Measurements from ENCODE around the gene PDP2.

Gene PDP2

GRCh38 chr16:66856184-66856730, 24.1 kb upstream of the PDP2 start:
- no peak for ATAC-seq

DNA sequence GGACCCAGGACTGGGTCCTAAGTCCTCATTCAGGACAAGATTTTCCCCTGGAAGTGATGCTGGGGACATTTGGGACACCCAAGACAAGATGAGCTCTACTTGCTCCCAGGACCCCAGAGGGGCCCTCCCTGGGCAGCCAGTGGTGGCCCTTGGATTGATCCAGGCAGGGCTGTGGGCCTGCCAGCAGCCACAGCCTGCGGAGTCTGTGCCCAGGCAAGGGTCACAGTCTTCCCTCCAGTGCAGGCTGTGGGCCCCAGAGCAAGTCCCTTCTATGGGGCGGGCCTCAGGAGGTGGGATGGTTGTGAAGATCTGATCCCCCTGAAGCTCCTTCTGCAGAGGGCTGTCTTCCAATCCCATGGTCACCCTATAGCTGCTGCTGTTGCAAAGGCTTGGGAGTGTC, 23.5 kb upstream of the PDP2 start:
- TF ChIP-seq ARNTL (CRISPR knock-in tag; IDR thresholded peaks at IDR 0.05; ENCODE audit: borderline replicate concordance, low read depth) (no peak), GLIS3 (CRISPR knock-in tag; IDR thresholded peaks at IDR 0.05) (no peak), RARB (CRISPR knock-in tag; IDR thresholded peaks at IDR 0.05) (no peak), PPARA (CRISPR knock-in tag; IDR thresholded peaks at IDR 0.05; ENCODE audit: borderline replicate concordance) (no peak)
- TF ChIP-seq, protein P1, sequence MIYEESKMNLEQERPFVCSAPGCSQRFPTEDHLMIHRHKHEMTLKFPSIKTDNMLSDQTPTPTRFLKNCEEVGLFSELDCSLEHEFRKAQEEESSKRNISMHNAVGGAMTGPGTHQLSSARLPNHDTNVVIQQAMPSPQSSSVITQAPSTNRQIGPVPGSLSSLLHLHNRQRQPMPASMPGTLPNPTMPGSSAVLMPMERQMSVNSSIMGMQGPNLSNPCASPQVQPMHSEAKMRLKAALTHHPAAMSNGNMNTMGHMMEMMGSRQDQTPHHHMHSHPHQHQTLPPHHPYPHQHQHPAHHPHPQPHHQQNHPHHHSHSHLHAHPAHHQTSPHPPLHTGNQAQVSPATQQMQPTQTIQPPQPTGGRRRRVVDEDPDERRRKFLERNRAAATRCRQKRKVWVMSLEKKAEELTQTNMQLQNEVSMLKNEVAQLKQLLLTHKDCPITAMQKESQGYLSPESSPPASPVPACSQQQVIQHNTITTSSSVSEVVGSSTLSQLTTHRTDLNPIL (CRISPR knock-in tag; IDR thresholded peaks at IDR 0.05; ENCODE audit: low read depth): no peak
- TF ChIP-seq, protein P2, sequence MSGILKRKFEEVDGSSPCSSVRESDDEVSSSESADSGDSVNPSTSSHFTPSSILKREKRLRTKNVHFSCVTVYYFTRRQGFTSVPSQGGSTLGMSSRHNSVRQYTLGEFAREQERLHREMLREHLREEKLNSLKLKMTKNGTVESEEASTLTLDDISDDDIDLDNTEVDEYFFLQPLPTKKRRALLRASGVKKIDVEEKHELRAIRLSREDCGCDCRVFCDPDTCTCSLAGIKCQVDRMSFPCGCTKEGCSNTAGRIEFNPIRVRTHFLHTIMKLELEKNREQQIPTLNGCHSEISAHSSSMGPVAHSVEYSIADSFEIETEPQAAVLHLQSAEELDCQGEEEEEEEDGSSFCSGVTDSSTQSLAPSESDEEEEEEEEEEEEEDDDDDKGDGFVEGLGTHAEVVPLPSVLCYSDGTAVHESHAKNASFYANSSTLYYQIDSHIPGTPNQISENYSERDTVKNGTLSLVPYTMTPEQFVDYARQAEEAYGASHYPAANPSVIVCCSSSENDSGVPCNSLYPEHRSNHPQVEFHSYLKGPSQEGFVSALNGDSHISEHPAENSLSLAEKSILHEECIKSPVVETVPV (CRISPR knock-in tag; IDR thresholded peaks at IDR 0.05): no peak
- no peak for ATAC-seq

More at GRCh38 chr16:66856184-66856730, 24.1 kb upstream of the PDP2 start:
- TF ChIP-seq TCF4 (CRISPR knock-in tag; IDR thresholded peaks at IDR 0.05; ENCODE audit: borderline replicate concordance) (no peak), RARB (CRISPR knock-in tag; IDR thresholded peaks at IDR 0.05) (no peak), CSDC2 (CRISPR knock-in tag; IDR thresholded peaks at IDR 0.05) (no peak), ZFP30 (CRISPR knock-in tag; IDR thresholded peaks at IDR 0.05) (no peak), ARNTL (CRISPR knock-in tag; IDR thresholded peaks at IDR 0.05; ENCODE audit: borderline replicate concordance, low read depth) (no peak), OSR1 (CRISPR knock-in tag; IDR thresholded peaks at IDR 0.05) (no peak), ZNF70 (CRISPR knock-in tag; IDR thresholded peaks at IDR 0.05) (no peak), ZNF8 (CRISPR knock-in tag; IDR thresholded peaks at IDR 0.05) (no peak)
- TF ChIP-seq, protein P3, sequence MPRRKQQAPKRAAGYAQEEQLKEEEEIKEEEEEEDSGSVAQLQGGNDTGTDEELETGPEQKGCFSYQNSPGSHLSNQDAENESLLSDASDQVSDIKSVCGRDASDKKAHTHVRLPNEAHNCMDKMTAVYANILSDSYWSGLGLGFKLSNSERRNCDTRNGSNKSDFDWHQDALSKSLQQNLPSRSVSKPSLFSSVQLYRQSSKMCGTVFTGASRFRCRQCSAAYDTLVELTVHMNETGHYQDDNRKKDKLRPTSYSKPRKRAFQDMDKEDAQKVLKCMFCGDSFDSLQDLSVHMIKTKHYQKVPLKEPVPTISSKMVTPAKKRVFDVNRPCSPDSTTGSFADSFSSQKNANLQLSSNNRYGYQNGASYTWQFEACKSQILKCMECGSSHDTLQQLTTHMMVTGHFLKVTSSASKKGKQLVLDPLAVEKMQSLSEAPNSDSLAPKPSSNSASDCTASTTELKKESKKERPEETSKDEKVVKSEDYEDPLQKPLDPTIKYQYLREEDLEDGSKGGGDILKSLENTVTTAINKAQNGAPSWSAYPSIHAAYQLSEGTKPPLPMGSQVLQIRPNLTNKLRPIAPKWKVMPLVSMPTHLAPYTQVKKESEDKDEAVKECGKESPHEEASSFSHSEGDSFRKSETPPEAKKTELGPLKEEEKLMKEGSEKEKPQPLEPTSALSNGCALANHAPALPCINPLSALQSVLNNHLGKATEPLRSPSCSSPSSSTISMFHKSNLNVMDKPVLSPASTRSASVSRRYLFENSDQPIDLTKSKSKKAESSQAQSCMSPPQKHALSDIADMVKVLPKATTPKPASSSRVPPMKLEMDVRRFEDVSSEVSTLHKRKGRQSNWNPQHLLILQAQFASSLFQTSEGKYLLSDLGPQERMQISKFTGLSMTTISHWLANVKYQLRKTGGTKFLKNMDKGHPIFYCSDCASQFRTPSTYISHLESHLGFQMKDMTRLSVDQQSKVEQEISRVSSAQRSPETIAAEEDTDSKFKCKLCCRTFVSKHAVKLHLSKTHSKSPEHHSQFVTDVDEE (CRISPR knock-in tag; IDR thresholded peaks at IDR 0.05): no peak
- TF ChIP-seq, protein P4, sequence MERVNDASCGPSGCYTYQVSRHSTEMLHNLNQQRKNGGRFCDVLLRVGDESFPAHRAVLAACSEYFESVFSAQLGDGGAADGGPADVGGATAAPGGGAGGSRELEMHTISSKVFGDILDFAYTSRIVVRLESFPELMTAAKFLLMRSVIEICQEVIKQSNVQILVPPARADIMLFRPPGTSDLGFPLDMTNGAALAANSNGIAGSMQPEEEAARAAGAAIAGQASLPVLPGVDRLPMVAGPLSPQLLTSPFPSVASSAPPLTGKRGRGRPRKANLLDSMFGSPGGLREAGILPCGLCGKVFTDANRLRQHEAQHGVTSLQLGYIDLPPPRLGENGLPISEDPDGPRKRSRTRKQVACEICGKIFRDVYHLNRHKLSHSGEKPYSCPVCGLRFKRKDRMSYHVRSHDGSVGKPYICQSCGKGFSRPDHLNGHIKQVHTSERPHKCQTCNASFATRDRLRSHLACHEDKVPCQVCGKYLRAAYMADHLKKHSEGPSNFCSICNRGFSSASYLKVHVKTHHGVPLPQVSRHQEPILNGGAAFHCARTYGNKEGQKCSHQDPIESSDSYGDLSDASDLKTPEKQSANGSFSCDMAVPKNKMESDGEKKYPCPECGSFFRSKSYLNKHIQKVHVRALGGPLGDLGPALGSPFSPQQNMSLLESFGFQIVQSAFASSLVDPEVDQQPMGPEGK (CRISPR knock-in tag; IDR thresholded peaks at IDR 0.05; ENCODE audit: borderline replicate concordance): no peak

DNA sequence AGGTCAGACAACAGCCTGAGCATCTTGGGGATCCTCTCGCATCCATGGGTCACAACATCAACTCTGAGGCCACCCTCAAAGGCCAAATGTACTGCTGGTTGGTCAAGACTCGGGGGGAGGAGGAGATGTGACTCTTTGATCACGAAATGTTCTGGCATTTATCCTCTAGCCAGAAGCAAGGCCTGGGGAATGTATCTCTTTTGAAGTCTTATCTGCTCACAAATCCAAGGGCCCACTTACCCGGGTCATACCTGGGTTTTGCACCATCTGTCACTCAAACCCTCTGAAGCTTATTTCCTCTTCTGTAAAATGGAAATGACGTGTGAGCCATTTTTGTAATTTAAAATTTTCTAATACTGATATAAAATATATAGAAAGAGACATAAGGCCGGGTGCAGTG, 22.9 kb upstream of the PDP2 start:
- no peak for TF ChIP-seq ZFP3 (CRISPR knock-in tag; IDR thresholded peaks at IDR 0.05)
- TF ChIP-seq BACH2 (CRISPR knock-in tag; IDR thresholded peaks at IDR 0.05; ENCODE audit: borderline replicate concordance): no peak
- no peak for TF ChIP-seq CSDC2 (CRISPR knock-in tag; IDR thresholded peaks at IDR 0.05)
- TF ChIP-seq ESRRG (CRISPR knock-in tag; IDR thresholded peaks at IDR 0.05): no peak
- TF ChIP-seq, protein P2 (CRISPR knock-in tag; IDR thresholded peaks at IDR 0.05): no peak
- TF ChIP-seq POU6F1 (CRISPR knock-in tag; IDR thresholded peaks at IDR 0.05; ENCODE audit: borderline replicate concordance, low read depth): no peak
- TF ChIP-seq SNAI2 (CRISPR knock-in tag; IDR thresholded peaks at IDR 0.05): no peak
- TF ChIP-seq GLIS3 (CRISPR knock-in tag; IDR thresholded peaks at IDR 0.05): no peak
- TF ChIP-seq ZNF70 (CRISPR knock-in tag; IDR thresholded peaks at IDR 0.05): no peak
- no peak for TF ChIP-seq ZNF8 (CRISPR knock-in tag; IDR thresholded peaks at IDR 0.05)
- TF ChIP-seq, protein P1 (CRISPR knock-in tag; IDR thresholded peaks at IDR 0.05; ENCODE audit: low read depth): no peak
- TF ChIP-seq ISL1 (CRISPR knock-in tag; IDR thresholded peaks at IDR 0.05): no peak
- TF ChIP-seq, protein P4 (CRISPR knock-in tag; IDR thresholded peaks at IDR 0.05; ENCODE audit: borderline replicate concordance): no peak
- no peak for ATAC-seq

Data from SK-N-SH treated with all-trans-retinoic acid at 6 μM for 48 hours (cell line).